ENCODE results near the gene MAGI1. TPM values are rescaled to one million over a fixed set of nuclear protein-coding genes. Genes with fewer than 3 reads are reported as not detected.

The MAGI1 gene
- total RNA-seq, 1 donor = 13.0 TPM

- DNase-seq (ENCODE audit: low read depth) = no peak
- no peak overlapping the region for H3K4me3 ChIP-seq (ENCODE audit: low read depth, low read length)
- no peak for TF ChIP-seq CTCF (IDR thresholded peaks at IDR 0.05; ENCODE audit: insufficient read depth, low read length)
Measured at GRCh38 chr3:65806600-65806999, 232.1 kb downstream of the MAGI1 start.

- TF ChIP-seq CTCF (IDR thresholded peaks at IDR 0.05; ENCODE audit: insufficient read depth, low read length) = no peak
- no peak for DNase-seq (ENCODE audit: low read depth)
- no peak overlapping the region for H3K4me3 ChIP-seq (ENCODE audit: low read depth, low read length)
Measured at GRCh38 chr3:65796676-65797075, 242.0 kb downstream of the MAGI1 start.

- TF ChIP-seq CTCF (IDR thresholded peaks at IDR 0.05; ENCODE audit: insufficient read depth, low read length) = no peak
- no peak for DNase-seq (ENCODE audit: low read depth)
- H3K4me3 ChIP-seq (ENCODE audit: low read depth, low read length) = no peak overlapping the region
Measured at GRCh38 chr3:65795166-65795565, 243.6 kb downstream of the MAGI1 start.

GRCh38 chr3:65793495-65794200 lies 245.1 kb downstream of the MAGI1 start:
- H3K4me3 ChIP-seq (ENCODE audit: low read depth, low read length) = no peak overlapping the region
- no peak for TF ChIP-seq CTCF (IDR thresholded peaks at IDR 0.05; ENCODE audit: insufficient read depth, low read length)
- no peak for DNase-seq (ENCODE audit: low read depth)

GRCh38 chr3:65788461-65788860 lies 250.3 kb downstream of the MAGI1 start:
- no peak for DNase-seq (ENCODE audit: low read depth)
- no peak for TF ChIP-seq CTCF (IDR thresholded peaks at IDR 0.05; ENCODE audit: insufficient read depth, low read length)
- no peak overlapping the region for H3K4me3 ChIP-seq (ENCODE audit: low read depth, low read length)

- no peak for TF ChIP-seq CTCF (IDR thresholded peaks at IDR 0.05; ENCODE audit: insufficient read depth, low read length)
- H3K4me3 ChIP-seq (ENCODE audit: low read depth, low read length) = no peak overlapping the region
- no peak for DNase-seq (ENCODE audit: low read depth)
Measured at GRCh38 chr3:65787827-65788226, 250.9 kb downstream of the MAGI1 start.

GRCh38 chr3:65787340-65787739 lies 251.4 kb downstream of the MAGI1 start:
- TF ChIP-seq CTCF (IDR thresholded peaks at IDR 0.05; ENCODE audit: insufficient read depth, low read length) = no peak
- DNase-seq (ENCODE audit: low read depth) = no peak
- no peak overlapping the region for H3K4me3 ChIP-seq (ENCODE audit: low read depth, low read length)
